ENCODE measurements around the gene UTP18. TPM values are rescaled to one million over a fixed set of nuclear protein-coding genes. Genes with fewer than 3 reads are reported as not detected.

Gene UTP18
- total and polyA plus RNA-seq, 10 of the 15 experiments (the other 5 are each of a cell fraction or from before 2014, with no cell fraction given) = 31.0 to 111 (median 58.8) TPM

GRCh38 chr17:51217946-51218345 is 42.4 kb upstream of the UTP18 start:
- H3K79me2 ChIP-seq (ENCODE audit: control insufficient read depth, insufficient read depth, low read length) = no peaks in the 10 kb centered on the region
- ChIA-PET POLR2A (interaction anchor here (0.6 kb wide), 1 partner anchor 11 kb away, joined by 3 read pairs; no protein-coding TSS in a partner anchor), CTCF (no interaction called here), SMC1A (ENCODE audit: uncharacterized antibody, unreplicated experiment) (no interaction called here), RAD21 (ENCODE audit: unreplicated experiment) (no interaction called here)
- no TSS peak for BruUV-seq (replicated peaks)
- no peak overlapping the region for H3K4me3 ChIP-seq
- H3K27me3 ChIP-seq (replicated peaks in 1 of 2; ENCODE audit: control insufficient read depth in 2 of 2, insufficient read depth in 2 of 2, low read length in 1 of 2) = no peaks in the 10 kb centered on the region
- DNase-seq (ENCODE audit: low read depth, low spot score) (no peak), ATAC-seq (no peak), FAIRE-seq (no peak)
- H3K9ac ChIP-seq (ENCODE audit: control insufficient read depth, insufficient read depth, low read length) = no peak overlapping the region
- H3K4me1 ChIP-seq (ENCODE audit: control insufficient read depth, insufficient read depth, low read length) = no peaks in the 10 kb centered on the region
- in situ Hi-C loops (cut with MboI) = no loop called here
- TF ChIP-seq TCF7 (IDR thresholded peaks at IDR 0.05; ENCODE audit: borderline replicate concordance) = no peak
- TF ChIP-seq, protein P1, sequence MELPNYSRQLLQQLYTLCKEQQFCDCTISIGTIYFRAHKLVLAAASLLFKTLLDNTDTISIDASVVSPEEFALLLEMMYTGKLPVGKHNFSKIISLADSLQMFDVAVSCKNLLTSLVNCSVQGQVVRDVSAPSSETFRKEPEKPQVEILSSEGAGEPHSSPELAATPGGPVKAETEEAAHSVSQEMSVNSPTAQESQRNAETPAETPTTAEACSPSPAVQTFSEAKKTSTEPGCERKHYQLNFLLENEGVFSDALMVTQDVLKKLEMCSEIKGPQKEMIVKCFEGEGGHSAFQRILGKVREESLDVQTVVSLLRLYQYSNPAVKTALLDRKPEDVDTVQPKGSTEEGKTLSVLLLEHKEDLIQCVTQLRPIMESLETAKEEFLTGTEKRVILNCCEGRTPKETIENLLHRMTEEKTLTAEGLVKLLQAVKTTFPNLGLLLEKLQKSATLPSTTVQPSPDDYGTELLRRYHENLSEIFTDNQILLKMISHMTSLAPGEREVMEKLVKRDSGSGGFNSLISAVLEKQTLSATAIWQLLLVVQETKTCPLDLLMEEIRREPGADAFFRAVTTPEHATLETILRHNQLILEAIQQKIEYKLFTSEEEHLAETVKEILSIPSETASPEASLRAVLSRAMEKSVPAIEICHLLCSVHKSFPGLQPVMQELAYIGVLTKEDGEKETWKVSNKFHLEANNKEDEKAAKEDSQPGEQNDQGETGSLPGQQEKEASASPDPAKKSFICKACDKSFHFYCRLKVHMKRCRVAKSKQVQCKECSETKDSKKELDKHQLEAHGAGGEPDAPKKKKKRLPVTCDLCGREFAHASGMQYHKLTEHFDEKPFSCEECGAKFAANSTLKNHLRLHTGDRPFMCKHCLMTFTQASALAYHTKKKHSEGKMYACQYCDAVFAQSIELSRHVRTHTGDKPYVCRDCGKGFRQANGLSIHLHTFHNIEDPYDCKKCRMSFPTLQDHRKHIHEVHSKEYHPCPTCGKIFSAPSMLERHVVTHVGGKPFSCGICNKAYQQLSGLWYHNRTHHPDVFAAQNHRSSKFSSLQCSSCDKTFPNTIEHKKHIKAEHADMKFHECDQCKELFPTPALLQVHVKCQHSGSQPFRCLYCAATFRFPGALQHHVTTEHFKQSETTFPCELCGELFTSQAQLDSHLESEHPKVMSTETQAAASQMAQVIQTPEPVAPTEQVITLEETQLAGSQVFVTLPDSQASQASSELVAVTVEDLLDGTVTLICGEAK (IDR thresholded peaks at IDR 0.05; ENCODE audit: borderline replicate concordance) = no peak
- TF ChIP-seq, protein P2, sequence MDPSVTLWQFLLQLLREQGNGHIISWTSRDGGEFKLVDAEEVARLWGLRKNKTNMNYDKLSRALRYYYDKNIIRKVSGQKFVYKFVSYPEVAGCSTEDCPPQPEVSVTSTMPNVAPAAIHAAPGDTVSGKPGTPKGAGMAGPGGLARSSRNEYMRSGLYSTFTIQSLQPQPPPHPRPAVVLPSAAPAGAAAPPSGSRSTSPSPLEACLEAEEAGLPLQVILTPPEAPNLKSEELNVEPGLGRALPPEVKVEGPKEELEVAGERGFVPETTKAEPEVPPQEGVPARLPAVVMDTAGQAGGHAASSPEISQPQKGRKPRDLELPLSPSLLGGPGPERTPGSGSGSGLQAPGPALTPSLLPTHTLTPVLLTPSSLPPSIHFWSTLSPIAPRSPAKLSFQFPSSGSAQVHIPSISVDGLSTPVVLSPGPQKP (IDR thresholded peaks at IDR 0.05; ENCODE audit: low read depth, low read length) = no peak
- no peak for TF ChIP-seq POLR2AphosphoS5 (IDR thresholded peaks at IDR 0.05; ENCODE audit: low read length)
- intact Hi-C loops (cut with micrococcal nuclease; ENCODE audit: unreplicated experiment) = no loop called here
- H3K27ac ChIP-seq (ENCODE audit: control insufficient read depth, insufficient read depth) = no peak overlapping the region
- 100% methylated on average over 1 of the region's 1 CpG for WGBS (ENCODE audit: insufficient coverage, insufficient replicate concordance, low lambda C conversion rate, missing lambda C conversion rate)
- H2AFZ ChIP-seq (ENCODE audit: control insufficient read depth, low read depth, low read length) = no peak overlapping the region
- no peak overlapping the region for H3K4me2 ChIP-seq (ENCODE audit: control insufficient read depth, insufficient read depth)
- H4K20me1 ChIP-seq (ENCODE audit: control insufficient read depth, insufficient read depth) = no peaks in the 10 kb centered on the region
- no peaks in the 10 kb centered on the region for H3K9me3 ChIP-seq (replicated peaks; ENCODE audit: control insufficient read depth, insufficient read depth, low read length)
- peaks cover 4 to 21% of the 10 kb centered on the region in 2 experiments for H3K36me3 ChIP-seq (ENCODE audit: control insufficient read depth in 2 of 2, insufficient read depth in 2 of 2, low read length in 1 of 2)

Data from GM12878 (cell line).